GM23248 (cell line): ENCODE measurements around the gene PTPRD.

Source experiments
- EZH2 ChIP-seq: fragments of 200-600 bp; sonication (generic); IDR thresholded peaks from 2 replicates; pipeline ENCODE4 v1.6.1; 2018; ENCODE audit warnings: antibody characterized with exemption, mild to moderate bottlenecking; ENCODE audit not compliant: insufficient read depth, poor library complexity, severe bottlenecking
- EZH2phosphoT487 ChIP-seq: fragments of 200-600 bp; sonication (generic); IDR thresholded peaks from 2 replicates; pipeline ENCODE4 v1.6.1; 2018; ENCODE audit warnings: antibody characterized with exemption, moderate library complexity, mild to moderate bottlenecking, low read depth; ENCODE audit not compliant: insufficient read depth

DNA sequence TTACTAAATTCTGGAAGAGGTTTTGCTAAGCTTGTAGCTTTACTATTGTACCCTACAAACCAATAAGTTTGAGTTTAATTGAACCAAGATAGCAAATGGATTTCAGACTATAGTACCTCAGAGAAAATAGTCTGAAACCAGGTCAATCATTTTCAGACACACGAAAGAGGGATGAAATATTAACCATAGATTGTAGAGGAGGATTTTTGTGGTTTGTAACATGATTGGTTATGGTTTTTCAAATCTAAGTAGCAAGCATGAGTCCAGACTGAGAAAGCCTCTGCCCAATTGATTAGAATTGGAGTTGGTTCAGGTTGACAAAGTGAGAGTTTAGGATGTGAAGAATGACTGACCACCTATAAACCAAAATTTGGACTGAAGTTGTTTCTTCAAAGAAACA is 2250.6 kb downstream of the PTPRD start:
- TF ChIP-seq EZH2phosphoT487 (no peak), EZH2 (no peak)
